K562 (cell line): ENCODE data around the gene ENTR1. TPM values are rescaled to one million over a fixed set of nuclear protein-coding genes. Genes with fewer than 3 reads are reported as not detected.

ENCODE experiments used
- ATAC-seq: fragments of 200-7000 bp; cut with Tn5 transposase; 3 replicates; pipeline ENCODE4 v1.9.1; 2020; ENCODE audit warnings: moderate library complexity
- BruUV-seq: library from RNA; stranded (reverse); fragments of 400-500 nt; replicated peaks from 2 replicates; lab custom pipeline; 2021; lab: Mats Ljungman, UMichigan
- CTCF ChIA-PET: fragments of 300-600 bp; formaldehyde crosslinking; extraction: SDS; loops from one replicate; lab custom pipeline; 2021; ENCODE audit warnings: low intra/inter-chr PET ratio; lab: Yijun Ruan, JAX
- POLR2A ChIA-PET: fragments of 300-600, 350-650 bp; sonication (Branson Sonifier 250); formaldehyde crosslinking; extraction: SDS; loops from one replicate; lab custom pipeline; 2021; ENCODE audit warnings: antibody characterized with exemption, inconsistent platforms; lab: Yijun Ruan, JAX
- DNase-seq, 4 experiments: peaks; one replicate each; pipeline versions ENCODE4 v3.0.0 to v3.0.0-alpha.2; 2011 to 2018; ENCODE audit warnings: low spot score in 3 of 4, mixed read lengths in 3 of 4; ENCODE audit errors: extremely low read depth in 1 of 4
- FAIRE-seq: peaks from 2 replicates; lab custom pipeline; 2011; peaks lifted over from hg19 to GRCh38; lab: Jason Lieb, UNC
- H2AFZ ChIP-seq: 2 replicates; pipeline ENCODE4 v1.6.0; 2011; ENCODE audit warnings: low read depth, low read length, control low read depth, inconsistent platforms
- H3K27ac ChIP-seq: fragments of 200-600 bp; 3 replicates; pipeline ENCODE4 v1.8.0; 2011; ENCODE audit warnings: low read depth, mild to moderate bottlenecking, control low read depth, inconsistent platforms, low read length, moderate library complexity, mixed read lengths; ENCODE audit errors: extremely low read depth
- H3K27me3 ChIP-seq, 2 experiments: fragments of 300-600 bp in 1 of 2; 2 replicates in 1 of 2; 3 replicates in 1 of 2; pipeline versions ENCODE4 v1.6.0 to v1.8.0; 2011; ENCODE audit warnings: inconsistent platforms in 2 of 2, low read length in 2 of 2, mild to moderate bottlenecking in 1 of 2, mixed read lengths in 1 of 2, moderate library complexity in 1 of 2; ENCODE audit not compliant: control insufficient read depth in 2 of 2, insufficient read depth in 2 of 2
- H3K36me3 ChIP-seq: fragments of 300-600 bp; 3 replicates; pipeline ENCODE4 v1.8.0; 2011; ENCODE audit warnings: mild to moderate bottlenecking, low read length, inconsistent platforms; ENCODE audit not compliant: control insufficient read depth, insufficient read depth
- H3K4me1 ChIP-seq, 2 experiments: fragments of 200-600 bp in 1 of 2; replicated peaks in 1 of 2; 2 replicates in 1 of 2; 3 replicates in 1 of 2; pipeline versions ENCODE4 v1.5.1 to v1.8.0; 2011; ENCODE audit warnings: inconsistent platforms in 2 of 2, low read length in 2 of 2, mild to moderate bottlenecking in 1 of 2, mixed read lengths in 1 of 2, moderate library complexity in 1 of 2; ENCODE audit not compliant: control insufficient read depth in 2 of 2, insufficient read depth in 2 of 2
- H3K4me2 ChIP-seq: 2 replicates; pipeline ENCODE4 v1.6.1; 2011; ENCODE audit warnings: low read length, control low read depth, inconsistent platforms, mixed read lengths; ENCODE audit not compliant: insufficient read depth
- H3K4me3 ChIP-seq: fragments of 200-600 bp; sonication (generic), shearing (Covaris generic); 2 replicates; pipeline ENCODE4 v1.5.1; 2016; ENCODE audit warnings: control low read depth, inconsistent platforms
- H3K79me2 ChIP-seq: fragments of 200-600 bp; 3 replicates; pipeline ENCODE4 v1.8.0; 2011; ENCODE audit warnings: low read length, inconsistent platforms; ENCODE audit not compliant: control insufficient read depth, insufficient read depth
- H3K9ac ChIP-seq, 2 experiments: 2 replicates each; pipeline versions ENCODE4 v1.6.0 to v1.6.1; 2011; ENCODE audit warnings: low read depth in 2 of 2, low read length in 2 of 2, control low read depth in 1 of 2, inconsistent platforms in 1 of 2, mild to moderate bottlenecking in 1 of 2, mixed read lengths in 1 of 2; ENCODE audit not compliant: insufficient read depth in 1 of 2
- H3K9me1 ChIP-seq: one replicate; pipeline ENCODE4 v1.6.0; 2011; ENCODE audit warnings: inconsistent platforms, mild to moderate bottlenecking, low read length, moderate library complexity; ENCODE audit not compliant: control insufficient read depth, insufficient read depth
- H3K9me3 ChIP-seq: replicated peaks from 2 replicates; pipeline ENCODE4 v1.5.1; 2011; ENCODE audit warnings: low read depth, low read length, inconsistent platforms; ENCODE audit not compliant: control insufficient read depth, insufficient read depth
- H4K20me1 ChIP-seq: replicated peaks from 2 replicates; pipeline ENCODE4 v1.6.1; 2011; ENCODE audit warnings: low read length, inconsistent platforms, mixed read lengths; ENCODE audit not compliant: control insufficient read depth, insufficient read depth
- E2F5 ChIP-seq: sonication (generic); formaldehyde crosslinking; IDR thresholded peaks from 2 replicates; pipeline ENCODE4 v1.8.0; 2022; ENCODE audit warnings: mild to moderate bottlenecking, missing genetic modification reagents
- GTF2F1 ChIP-seq: IDR thresholded peaks from 2 replicates; pipeline ENCODE4 v1.6.1; 2011; ENCODE audit warnings: low read depth, low read length, improper control_type of control experiment
- NCOA6 ChIP-seq: fragments of 450-650 bp; IDR thresholded peaks from 2 replicates; pipeline ENCODE4 v1.6.1; 2017; ENCODE audit warnings: mild to moderate bottlenecking
- SMARCA4 ChIP-seq: fragments of 450-650 bp; IDR thresholded peaks from 2 replicates; pipeline ENCODE4 v1.6.1; 2016
- SRSF7 ChIP-seq: fragments of 200-400 bp; formaldehyde crosslinking; optimal IDR thresholded peaks from 2 replicates; pipeline ENCODE3; 2017; ENCODE audit warnings: mild to moderate bottlenecking, low read depth, low read length
- TCF7 ChIP-seq: sonication (generic); IDR thresholded peaks from 2 replicates; pipeline ENCODE4 v1.6.1; 2016; ENCODE audit warnings: antibody characterized with exemption, borderline replicate concordance
- ZBTB40 ChIP-seq, 2 experiments: fragments of 450-650 bp in 1 of 2; sonication (generic) in 1 of 2; formaldehyde crosslinking in 1 of 2; IDR thresholded peaks; 2 replicates each; pipeline versions ENCODE4 v1.7.1 to v1.9.0; 2016 to 2022; ENCODE audit warnings: inconsistent platforms in 1 of 2, mild to moderate bottlenecking in 1 of 2, missing genetic modification reagents in 1 of 2
- ZC3H8 ChIP-seq: fragments of 450-650 bp; IDR thresholded peaks from 2 replicates; pipeline ENCODE4 v1.6.1; 2017
- ZNF140 ChIP-seq: fragments of 250-450 bp; sonication (Bioruptor Pico); IDR thresholded peaks from 2 replicates; pipeline ENCODE4 v1.8.0; 2021; ENCODE audit warnings: moderate library complexity, mild to moderate bottlenecking, inconsistent platforms
- WGBS: fragments of 100-300 bp; shearing (Covaris generic); methylation state at CpG from one replicate; pipeline ENCODE4 v1.1.6; 2016; ENCODE audit warnings: low coverage, mixed read lengths; ENCODE audit not compliant: insufficient coverage; ENCODE audit errors: missing lambda C conversion rate; 5-methylcytosine and 5-hydroxymethylcytosine counted together
- in situ Hi-C: fragments of 300-500 bp; cut with MboI; formaldehyde crosslinking; loops from 4 replicates; pipeline ENCODE4 v1.15.0; 2018; ENCODE audit warnings: inconsistent platforms, mixed read lengths
- intact Hi-C: fragments of 100-400 bp; cut with micrococcal nuclease; formaldehyde crosslinking; loops from 2 replicates; pipeline ENCODE4 v1.14.2; 2022
- polyA plus RNA-seq, 8 experiments: library from polyadenylated mRNA; depleted of rRNA in 4 of 8; stranded (reverse) in 5 of 8; unstranded in 3 of 8; fragments of >200 nt; fragmentation: Nextera tagmentation in 2 of 8; fragmentation: Illumina TruSeq in 1 of 8; extraction: Ambion mirVana in 2 of 8; extraction: Trizol in 1 of 8; gene quantifications; 2 replicates each; pipeline versions ENCODE4 v1.2.1 to v1.2.3, GENCODE V29; 2011 to 2014; ENCODE audit warnings: inconsistent platforms in 1 of 8, missing spikeins in 1 of 8
- total RNA-seq, 7 experiments: library from RNA; depleted of rRNA in 6 of 7; stranded (reverse); fragments of >200 nt in 6 of 7; fragmentation: Illumina TruSeq in 2 of 7; extraction: Trizol in 2 of 7; gene quantifications; 2 replicates each; pipeline versions ENCODE4 v1.2.1 to v1.2.3, GENCODE V29; 2011 to 2021; ENCODE audit warnings: low replicate concordance in 1 of 7
- TF ChIP-seq, protein P1 (sequence below): fragments of 450-650 bp; conservative IDR thresholded peaks from 2 replicates; pipeline ENCODE4 v1.6.1; 2016; ENCODE audit warnings: missing genetic modification characterization, low read depth, mild to moderate bottlenecking, missing compliant biosample characterization, moderate library complexity

The ENTR1 gene
- total and polyA plus RNA-seq, 9 of the 15 experiments (the other 6 are each of a cell fraction or from before 2014, with no cell fraction given), result 6.7 to 106 (median 72.6) TPM

DNA sequence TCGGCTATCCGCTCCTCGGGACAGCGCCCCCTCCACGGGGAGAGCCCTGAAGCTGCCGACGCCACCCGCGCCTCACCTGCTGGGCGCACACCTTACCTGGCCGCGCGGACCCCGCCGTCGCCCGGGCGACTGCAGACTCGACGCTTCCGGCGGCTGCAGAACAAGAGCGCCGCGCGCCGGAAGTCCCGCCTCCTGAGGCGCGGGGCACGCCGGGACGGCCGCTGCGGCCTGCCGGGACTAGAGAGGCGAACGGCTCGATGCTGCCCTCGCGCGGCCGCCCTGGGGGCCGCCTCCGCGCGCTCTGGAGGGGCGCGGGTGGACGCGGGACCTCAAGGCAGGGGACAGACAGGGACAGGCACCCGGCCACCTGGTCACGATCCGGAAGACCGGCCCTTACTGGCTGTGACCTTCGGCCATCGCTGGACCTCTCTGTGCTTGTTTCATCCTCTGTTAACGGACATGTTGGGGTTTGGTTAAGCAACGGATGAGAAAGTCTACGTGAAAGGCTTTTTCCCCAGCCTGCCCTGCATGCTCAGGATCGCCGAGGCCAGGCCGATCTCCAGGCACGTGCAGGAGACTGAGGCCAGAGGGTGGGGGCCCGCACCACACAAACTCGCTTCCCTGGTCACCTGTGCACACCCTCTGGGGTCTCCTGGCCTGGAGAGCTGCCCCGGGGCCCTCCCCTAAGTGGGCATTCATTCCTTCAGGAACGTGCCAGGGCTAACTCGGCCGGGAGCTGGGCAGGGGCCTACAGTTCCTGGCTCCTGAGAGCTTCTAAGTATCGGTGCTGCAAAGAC, 10.2 kb downstream of the ENTR1 start, which contains the start of gene SNAPC4:
SNAPC4 (minus strand) TSS at position 133 of the 797 bp plus-strand sequence. CDS start 1,742 bp downstream, outside the sequence.
- H3K79me2 ChIP-seq, result peaks cover 28% of the 10 kb centered on the region
- in situ Hi-C loops (no loop called here), intact Hi-C loops (loop anchor here (1.0 to 2.0 kb wide), 2 partner anchors 35 to 61 kb away; no protein-coding TSS in a partner anchor)
- FAIRE-seq (peak; percentile 84), DNase-seq (peak; percentile 92 to 93 (median 93)), ATAC-seq (peak; percentile 95)
- peak within 1 kb of the TSS; percentile 69 for H3K27ac ChIP-seq
- ChIA-PET CTCF (interaction anchor here (0.7 to 1.9 kb wide), 8 partner anchors 36 to 231 kb away, joined by 3 to 10 read pairs (median 4); partner anchors contain the start of gene DNLZ), POLR2A (interaction anchor here (0.6 to 1.6 kb wide), 5 partner anchors 9 to 59 kb away, joined by 3 to 8 read pairs (median 4); no protein-coding TSS in a partner anchor)
- no TSS peak for BruUV-seq
- H4K20me1 ChIP-seq, result no peaks in the 10 kb centered on the region; the same call in 1 of the 2 replicates
- H3K4me3 ChIP-seq, result peak within 1 kb of the TSS; percentile 98
- H3K4me1 ChIP-seq, result peaks cover 7 to 41% of the 10 kb centered on the region in 2 experiments; a peak in 4 of 5 replicates
- H3K9me3 ChIP-seq, result no peaks in the 10 kb centered on the region
- no peaks in the 10 kb centered on the region for H3K9me1 ChIP-seq
- H2AFZ ChIP-seq, result peak within 1 kb of the TSS; percentile 79
- peaks cover 72% of the 10 kb centered on the region for H3K36me3 ChIP-seq
- no peaks in the 10 kb centered on the region for H3K27me3 ChIP-seq
- peak within 1 kb of the TSS; percentile 78 to 98 for H3K9ac ChIP-seq
- H3K4me2 ChIP-seq, result peak within 1 kb of the TSS; percentile 97
- 10% methylated on average over 56 of the region's 71 CpGs for WGBS
- TF ChIP-seq SMARCA4 (no peak), SRSF7 (no peak), GTF2F1 (no peak), E2F5 (CRISPR knock-in tag) (no peak), ZNF140 (CRISPR knock-in tag) (no peak), TCF7 (peak; percentile 68; the same call in 1 of the 2 replicates), ZC3H8 (no peak), NCOA6 (no peak), ZBTB40 (IDR thresholded peaks at IDR 0.05) (peak; percentile 93), ZBTB40 (CRISPR knock-in tag; IDR thresholded peaks at IDR 0.05) (no peak)
- TF ChIP-seq, protein P1, sequence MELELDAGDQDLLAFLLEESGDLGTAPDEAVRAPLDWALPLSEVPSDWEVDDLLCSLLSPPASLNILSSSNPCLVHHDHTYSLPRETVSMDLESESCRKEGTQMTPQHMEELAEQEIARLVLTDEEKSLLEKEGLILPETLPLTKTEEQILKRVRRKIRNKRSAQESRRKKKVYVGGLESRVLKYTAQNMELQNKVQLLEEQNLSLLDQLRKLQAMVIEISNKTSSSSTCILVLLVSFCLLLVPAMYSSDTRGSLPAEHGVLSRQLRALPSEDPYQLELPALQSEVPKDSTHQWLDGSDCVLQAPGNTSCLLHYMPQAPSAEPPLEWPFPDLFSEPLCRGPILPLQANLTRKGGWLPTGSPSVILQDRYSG (tag), result no peak
